Loucy (cell line): ENCODE data around the gene ARMH3.

Experiments used
- H2AFZ ChIP-seq: fragments of 200-600 bp; sonication (generic); 2 replicates; pipeline ENCODE4 v1.6.0; 2016; ENCODE audit warnings: antibody characterized with exemption, mild to moderate bottlenecking, low read length, moderate library complexity
- H3F3A ChIP-seq: fragments of 200-600 bp; 2 replicates; pipeline ENCODE4 v1.6.0; 2016; ENCODE audit warnings: antibody characterized with exemption, low read depth, mild to moderate bottlenecking
- H3K27me3 ChIP-seq: fragments of 200-600 bp; sonication (generic); 2 replicates; pipeline ENCODE4 v1.6.1; 2014; ENCODE audit warnings: low read length, mild to moderate bottlenecking; ENCODE audit not compliant: insufficient read depth, poor library complexity, severe bottlenecking
- H3K36me3 ChIP-seq: fragments of 200-600 bp; sonication (generic); 2 replicates; pipeline ENCODE4 v1.6.1; 2016; ENCODE audit warnings: low read length; ENCODE audit not compliant: insufficient read depth
- H3K4me1 ChIP-seq: fragments of 200-600 bp; sonication (generic); 2 replicates; pipeline ENCODE4 v1.5.1; 2014; ENCODE audit warnings: low read length, mild to moderate bottlenecking; ENCODE audit not compliant: insufficient read depth, poor library complexity, severe bottlenecking
- H3K4me2 ChIP-seq: fragments of 200-600 bp; sonication (generic); 2 replicates; pipeline ENCODE4 v1.6.0; 2014; ENCODE audit warnings: antibody characterized with exemption, low read length, low read depth, mild to moderate bottlenecking; ENCODE audit not compliant: poor library complexity, severe bottlenecking
- H3K4me3 ChIP-seq: fragments of 200-600 bp; sonication (generic); 2 replicates; pipeline ENCODE4 v1.5.1; 2014; ENCODE audit warnings: low read length, mild to moderate bottlenecking, mixed read lengths; ENCODE audit not compliant: poor library complexity, severe bottlenecking
- H3K79me2 ChIP-seq: fragments of 200-600 bp; sonication (generic); 2 replicates; pipeline ENCODE4 v1.6.1; 2014; ENCODE audit warnings: low read length; ENCODE audit not compliant: insufficient read depth
- H3K9ac ChIP-seq: fragments of 200-600 bp; sonication (generic); 2 replicates; pipeline ENCODE4 v1.6.0; 2014; ENCODE audit warnings: mild to moderate bottlenecking, low read depth, low read length, moderate library complexity; ENCODE audit not compliant: poor library complexity, severe bottlenecking
- H3K9me2 ChIP-seq: fragments of 200-600 bp; sonication (generic); replicated peaks from 2 replicates; pipeline ENCODE4 v1.6.1; 2016; ENCODE audit warnings: low read depth, low read length, mixed read lengths
- H3K9me3 ChIP-seq: fragments of 200-600 bp; sonication (generic); 2 replicates; pipeline ENCODE4 v1.6.1; 2014; ENCODE audit warnings: mild to moderate bottlenecking, antibody characterized with exemption, low read length, low read depth; ENCODE audit not compliant: insufficient read depth
- H4K20me1 ChIP-seq: fragments of 200-600 bp; sonication (generic); 2 replicates; pipeline ENCODE4 v1.6.0; 2014; ENCODE audit warnings: antibody characterized with exemption, low read length, mild to moderate bottlenecking; ENCODE audit not compliant: insufficient read depth, poor library complexity, severe bottlenecking
- EZH2phosphoT487 ChIP-seq: fragments of 200-600 bp; IDR thresholded peaks from 2 replicates; pipeline ENCODE4 v1.6.1; 2018; ENCODE audit warnings: antibody characterized with exemption, mild to moderate bottlenecking, moderate library complexity, borderline replicate concordance
- TF ChIP-seq, protein P1 (sequence below): fragments of 200-600 bp; sonication (generic); conservative IDR thresholded peaks from 2 replicates; pipeline ENCODE4 v1.5.1; 2014; ENCODE audit warnings: mild to moderate bottlenecking, antibody characterized with exemption, low read length

Gene ARMH3

DNA sequence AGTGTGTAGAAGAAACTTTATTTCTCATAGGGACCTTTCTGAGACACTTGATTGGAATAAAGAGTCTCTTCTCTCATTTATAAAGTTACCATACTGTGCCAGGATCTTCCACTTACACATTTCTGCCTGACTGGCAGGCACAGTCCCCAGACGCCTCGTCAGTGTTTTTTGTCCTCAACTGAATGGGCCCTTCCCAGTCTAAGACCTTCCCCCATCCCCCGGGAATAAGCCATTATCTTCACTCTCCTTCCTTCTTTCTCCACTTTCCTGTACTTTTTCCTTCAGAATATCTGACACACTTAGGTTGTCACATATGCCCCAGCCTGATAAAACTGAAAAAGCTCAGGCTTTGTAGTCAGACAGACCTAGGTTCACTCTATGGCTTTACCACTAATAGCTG, 177.1 kb downstream of the ARMH3 start:
- Histone ChIP-seq H3K27me3 (no peaks in the 10 kb centered on the region), H3K9me2 (no peaks in the 10 kb centered on the region), H3K9ac (no peak overlapping the region), H2AFZ (no peak overlapping the region), H4K20me1 (no peaks in the 10 kb centered on the region), H3K4me2 (no peak overlapping the region), H3K9me3 (no peaks in the 10 kb centered on the region), H3K4me1 (peaks cover 34% of the 10 kb centered on the region), H3K79me2 (no peaks in the 10 kb centered on the region), H3K4me3 (no peak overlapping the region), H3K36me3 (no peaks in the 10 kb centered on the region; the same call in 1 of the 2 replicates), H3F3A (peaks cover 3% of the 10 kb centered on the region; the same call in 1 of the 2 replicates)
- no peak for TF ChIP-seq EZH2phosphoT487
- TF ChIP-seq, protein P1, sequence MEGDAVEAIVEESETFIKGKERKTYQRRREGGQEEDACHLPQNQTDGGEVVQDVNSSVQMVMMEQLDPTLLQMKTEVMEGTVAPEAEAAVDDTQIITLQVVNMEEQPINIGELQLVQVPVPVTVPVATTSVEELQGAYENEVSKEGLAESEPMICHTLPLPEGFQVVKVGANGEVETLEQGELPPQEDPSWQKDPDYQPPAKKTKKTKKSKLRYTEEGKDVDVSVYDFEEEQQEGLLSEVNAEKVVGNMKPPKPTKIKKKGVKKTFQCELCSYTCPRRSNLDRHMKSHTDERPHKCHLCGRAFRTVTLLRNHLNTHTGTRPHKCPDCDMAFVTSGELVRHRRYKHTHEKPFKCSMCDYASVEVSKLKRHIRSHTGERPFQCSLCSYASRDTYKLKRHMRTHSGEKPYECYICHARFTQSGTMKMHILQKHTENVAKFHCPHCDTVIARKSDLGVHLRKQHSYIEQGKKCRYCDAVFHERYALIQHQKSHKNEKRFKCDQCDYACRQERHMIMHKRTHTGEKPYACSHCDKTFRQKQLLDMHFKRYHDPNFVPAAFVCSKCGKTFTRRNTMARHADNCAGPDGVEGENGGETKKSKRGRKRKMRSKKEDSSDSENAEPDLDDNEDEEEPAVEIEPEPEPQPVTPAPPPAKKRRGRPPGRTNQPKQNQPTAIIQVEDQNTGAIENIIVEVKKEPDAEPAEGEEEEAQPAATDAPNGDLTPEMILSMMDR = no peak

- no peak for TF ChIP-seq EZH2phosphoT487
- TF ChIP-seq, protein P1 = no peak
- H3K79me2 ChIP-seq = no peaks in the 10 kb centered on the region
- H3K4me3 ChIP-seq = peak overlapping the region; percentile 47
- H3K27me3 ChIP-seq = no peaks in the 10 kb centered on the region
- peak overlapping the region; percentile 55 for H3K9ac ChIP-seq
- no peaks in the 10 kb centered on the region for H4K20me1 ChIP-seq
- H3K9me2 ChIP-seq = no peaks in the 10 kb centered on the region
- no peak overlapping the region for H2AFZ ChIP-seq
- no peaks in the 10 kb centered on the region for H3K9me3 ChIP-seq
- no peaks in the 10 kb centered on the region; the same call in 1 of the 2 replicates for H3K36me3 ChIP-seq
- H3K4me1 ChIP-seq = peaks cover 24% of the 10 kb centered on the region
- H3K4me2 ChIP-seq = peak overlapping the region; percentile 80
- peaks cover 3% of the 10 kb centered on the region; the same call in 1 of the 2 replicates for H3F3A ChIP-seq
Measured at GRCh38 chr10:101875068-101875688, 180.8 kb downstream of the ARMH3 start.

GRCh38 chr10:101874252-101874651, 181.7 kb downstream of the ARMH3 start:
- H3K9me2 ChIP-seq = no peaks in the 10 kb centered on the region
- H4K20me1 ChIP-seq = no peaks in the 10 kb centered on the region
- H3K36me3 ChIP-seq = no peaks in the 10 kb centered on the region
- peak overlapping the region; percentile 47 for H3K4me3 ChIP-seq
- H3K27me3 ChIP-seq = no peaks in the 10 kb centered on the region
- peaks cover 3% of the 10 kb centered on the region; the same call in 1 of the 2 replicates for H3F3A ChIP-seq
- H3K9ac ChIP-seq = peak overlapping the region; percentile 55
- H2AFZ ChIP-seq = no peak overlapping the region
- TF ChIP-seq, protein P1 = no peak
- no peak for TF ChIP-seq EZH2phosphoT487
- peak overlapping the region; percentile 80 for H3K4me2 ChIP-seq
- H3K79me2 ChIP-seq = no peaks in the 10 kb centered on the region
- H3K4me1 ChIP-seq = peaks cover 21% of the 10 kb centered on the region
- H3K9me3 ChIP-seq = no peaks in the 10 kb centered on the region
